GM18870 (cell line): ENCODE data around the gene PRKAG2.
"Not testable (repeated sequence)": the region's sequence is repeated elsewhere in the genome, so short reads cannot be mapped to it uniquely, and the experiment has no call there.

Experiments used
- ATAC-seq: cut with Tn5 transposase; IDR thresholded peaks from one replicate; pipeline ENCODE4 v1.9.1; 2021; ENCODE audit warnings: moderate library complexity; ENCODE audit not compliant: unreplicated experiment

The PRKAG2 gene

DNA sequence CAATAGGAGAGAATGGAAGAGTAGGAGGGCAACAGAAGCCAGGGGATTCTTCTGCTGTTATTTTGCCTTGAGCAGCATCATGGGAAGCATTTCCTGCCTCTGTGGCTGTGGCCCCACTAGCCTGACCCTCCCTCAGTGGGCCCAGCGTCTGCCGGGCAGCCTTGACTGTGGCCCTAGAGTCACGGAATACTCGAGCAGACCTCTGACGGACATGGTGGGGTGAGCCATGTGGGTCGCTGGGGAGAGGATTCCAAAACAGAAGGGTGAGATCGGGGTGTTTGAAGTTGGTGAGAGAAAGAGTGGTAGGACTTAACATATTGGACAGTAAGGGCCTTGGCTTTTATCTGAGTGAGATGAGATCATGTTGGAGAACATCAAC, 8.3 kb upstream of the PRKAG2 start:
- ATAC-seq, result no peak

DNA sequence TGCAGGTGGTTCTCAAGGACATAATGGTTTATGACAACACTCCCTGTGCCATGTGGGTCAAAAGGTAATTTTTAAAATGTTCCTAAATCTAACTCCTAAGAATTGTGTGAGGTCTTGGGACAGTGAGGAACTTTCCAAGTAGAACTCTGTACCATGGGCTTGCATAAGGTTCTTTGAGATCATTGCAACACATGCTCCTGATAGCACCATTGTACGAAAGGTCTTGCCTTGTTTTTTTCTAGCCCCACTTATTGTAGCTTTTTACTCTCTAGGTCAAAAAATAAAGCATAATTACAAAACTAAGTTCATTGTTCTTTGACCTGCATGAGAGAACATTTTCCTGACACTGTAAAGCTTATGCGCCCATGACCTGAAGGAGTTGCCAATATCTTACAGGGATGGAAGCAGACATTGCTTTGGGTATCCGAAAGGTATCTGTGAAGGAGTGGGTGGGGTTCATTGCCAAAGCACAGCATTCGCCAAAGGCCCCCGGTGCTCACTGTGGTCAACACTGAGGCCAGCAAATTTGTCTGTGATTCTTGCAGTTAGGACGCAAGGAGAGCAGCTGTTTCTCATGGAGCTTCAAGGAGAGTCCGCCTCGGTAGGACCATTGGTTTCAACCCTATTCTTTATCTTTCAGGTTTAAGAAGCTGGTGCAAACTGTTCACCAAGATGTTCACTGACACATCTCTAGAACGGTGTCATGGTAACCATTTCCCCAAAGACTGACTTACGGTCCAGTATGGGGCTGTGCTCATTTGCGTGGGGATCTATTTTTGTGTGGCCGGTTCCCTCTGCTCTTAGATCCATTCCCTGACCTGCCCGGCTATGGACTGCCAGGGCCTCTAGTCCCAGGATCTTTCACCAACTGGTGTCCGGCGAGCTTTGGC, 7.6 kb upstream of the PRKAG2 start:
- no peak for ATAC-seq

DNA sequence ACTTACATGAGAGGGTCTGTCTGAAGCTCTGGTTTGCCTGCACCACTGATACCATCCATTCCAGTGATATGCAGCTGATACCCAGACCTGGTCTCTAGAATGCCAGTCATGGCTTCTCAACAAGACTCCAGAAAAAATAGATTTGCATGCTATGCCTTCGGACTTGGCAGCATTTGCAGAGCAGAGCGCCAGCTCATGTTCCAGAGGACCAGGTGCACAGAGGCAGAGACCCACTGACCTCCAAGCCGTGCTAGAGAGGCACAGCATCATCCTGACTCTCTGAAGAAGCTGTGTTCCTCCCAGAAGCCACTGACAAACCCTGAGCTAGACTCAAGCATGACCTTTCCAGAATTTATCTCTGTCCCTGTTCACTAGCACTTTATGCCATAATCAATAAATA, 6.9 kb upstream of the PRKAG2 start:
- no peak for ATAC-seq

DNA sequence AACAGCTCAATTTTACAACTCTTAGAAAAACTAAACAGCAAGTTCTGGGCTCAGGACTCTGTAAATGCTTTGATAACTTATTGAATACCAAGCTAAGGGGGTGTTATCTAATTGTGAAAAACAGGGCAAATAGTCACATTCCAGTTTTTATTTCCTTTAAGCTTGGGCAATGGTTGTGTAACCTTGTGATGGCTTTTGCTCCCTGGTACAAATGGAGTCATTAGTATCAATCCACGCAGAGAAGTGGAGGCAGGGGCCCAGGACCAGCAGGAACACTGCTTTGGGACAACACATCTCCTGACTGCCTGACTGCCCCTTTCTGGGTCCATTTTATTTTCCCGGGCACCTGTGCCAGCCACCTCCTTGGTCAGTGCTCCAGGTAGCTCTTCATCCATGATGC, 5.8 kb upstream of the PRKAG2 start:
- no peak for ATAC-seq

DNA sequence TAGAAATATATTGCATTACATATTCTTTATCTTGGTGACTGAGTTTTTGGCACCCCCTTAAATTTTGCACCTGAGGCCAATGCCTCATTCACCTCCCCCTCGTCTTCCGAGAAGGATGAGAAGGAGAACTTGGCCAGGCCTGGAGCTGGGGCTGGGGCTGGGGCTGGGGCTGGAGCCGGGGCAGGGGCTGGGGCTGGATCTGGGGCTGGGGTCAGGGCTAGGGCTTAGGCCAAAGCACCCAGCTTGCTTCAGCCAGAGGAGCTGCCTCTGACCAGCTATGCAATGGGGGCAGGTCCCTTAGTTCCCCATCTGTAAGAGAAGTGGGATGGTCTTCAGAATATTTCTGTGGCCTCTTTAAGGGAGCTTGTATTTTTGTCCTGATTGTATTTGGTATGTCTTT, 3.8 kb upstream of the PRKAG2 start:
- no peak for ATAC-seq

DNA sequence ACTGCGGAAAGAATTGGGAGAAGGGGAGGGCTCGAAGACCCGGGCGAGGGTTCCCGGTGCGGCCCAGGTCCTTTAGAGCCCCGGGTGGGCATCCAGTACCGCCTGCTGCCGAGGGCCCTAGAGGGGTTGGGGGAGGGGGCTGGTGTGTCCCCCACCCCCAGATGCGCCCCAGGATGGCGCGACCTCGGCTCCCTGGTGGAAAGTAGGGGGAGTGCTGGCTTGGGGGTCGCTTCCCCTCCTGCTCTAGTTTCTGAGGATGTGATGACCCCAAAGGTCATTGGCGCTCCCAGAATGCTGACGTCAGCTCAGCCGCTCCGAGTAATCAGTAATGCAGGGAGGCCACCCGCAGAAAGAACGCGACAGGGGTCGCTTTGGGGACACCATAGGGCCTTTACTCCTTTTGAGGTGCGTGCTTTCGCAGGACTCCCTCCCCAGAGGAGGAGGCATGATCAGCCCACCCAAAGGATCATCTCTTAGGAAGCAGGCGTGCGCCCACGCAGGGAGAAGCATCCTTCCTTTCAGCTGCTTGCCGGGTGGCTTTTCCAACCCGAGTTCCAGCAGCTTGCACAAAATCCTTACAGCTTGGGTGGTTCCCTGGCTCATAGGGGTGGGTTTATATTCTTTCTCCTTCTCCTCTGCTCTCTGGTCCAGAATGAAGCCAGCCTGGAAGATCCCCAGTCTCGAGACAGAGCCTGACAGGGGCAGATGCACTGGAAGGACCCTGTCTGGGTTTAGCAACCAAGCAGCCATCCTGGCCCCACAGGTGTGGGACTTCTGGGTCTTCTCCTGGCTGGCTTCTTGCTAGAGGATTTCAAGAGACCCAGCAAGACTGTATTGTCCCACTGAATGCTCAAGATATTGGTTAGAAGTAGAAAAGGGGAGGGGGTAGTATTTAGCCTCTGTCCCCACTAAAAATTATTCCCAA, 1.3 kb upstream of the PRKAG2 start:
- ATAC-seq, result no peak

DNA sequence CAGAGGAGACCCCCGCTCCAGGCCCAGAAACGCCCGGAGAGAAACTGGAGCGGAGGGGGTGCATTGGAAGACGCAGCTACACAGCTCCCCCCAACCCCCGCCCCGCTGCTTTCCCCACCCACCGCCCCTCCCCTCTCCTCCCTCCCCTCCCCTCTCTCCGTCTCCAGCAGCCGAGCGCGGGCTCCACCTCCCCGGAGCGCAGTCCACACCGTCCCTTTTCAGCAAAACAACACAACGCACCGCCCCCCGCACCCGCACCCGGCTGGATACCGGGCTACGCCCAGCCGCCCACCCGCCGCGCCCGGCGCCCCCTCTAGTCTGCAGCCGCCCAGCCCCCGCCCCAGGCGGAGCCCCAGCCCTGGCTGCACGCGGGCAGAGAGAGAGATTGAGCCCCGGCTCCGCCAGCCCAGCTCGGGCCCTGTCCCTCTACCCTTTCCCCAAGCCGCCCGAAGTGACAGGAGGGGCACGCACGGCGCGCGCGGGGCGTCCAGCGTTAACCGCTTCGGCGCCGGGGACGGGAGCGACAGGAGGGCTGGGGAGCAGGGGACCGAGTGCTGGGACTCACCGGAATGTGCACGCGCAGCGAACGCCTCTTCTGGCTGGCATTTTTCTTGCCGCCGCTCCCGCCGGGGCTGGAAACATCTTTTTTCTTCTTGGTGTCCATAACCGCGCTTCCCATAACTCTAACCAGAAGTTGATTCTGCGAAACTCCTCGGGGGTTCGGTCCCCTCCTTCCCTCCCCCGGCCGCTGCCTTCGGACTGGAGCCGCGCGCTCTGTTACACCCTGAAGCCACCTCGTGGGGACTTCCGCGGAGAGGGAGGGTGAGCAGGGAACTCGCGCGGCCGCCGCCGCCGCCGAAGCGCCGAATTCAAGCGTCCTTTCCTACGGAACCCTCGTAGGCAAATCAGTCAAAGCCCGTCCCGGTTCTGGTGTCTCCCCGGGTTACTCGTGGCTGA, 695 bp downstream of the PRKAG2 start:
- ATAC-seq, result no peak

DNA sequence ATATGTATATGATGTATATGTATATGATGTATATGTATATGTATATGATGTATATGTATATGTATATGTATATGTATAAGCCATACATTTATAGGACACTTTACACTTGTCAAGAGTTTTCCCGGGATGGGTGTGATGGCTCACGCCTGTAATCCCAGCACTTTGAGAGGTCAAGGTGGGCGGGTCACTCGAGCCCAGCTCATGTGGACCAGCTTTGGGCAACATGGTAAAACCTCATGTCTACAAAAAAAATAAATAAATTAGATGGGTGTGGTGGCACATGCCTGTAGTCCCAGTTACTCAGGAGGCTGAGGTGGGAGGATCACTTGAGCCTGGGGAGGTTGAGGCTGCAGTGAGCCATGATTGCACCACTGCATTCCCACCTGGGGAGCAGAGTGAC, 2.4 kb downstream of the PRKAG2 start:
- ATAC-seq, result not testable (repeated sequence)

DNA sequence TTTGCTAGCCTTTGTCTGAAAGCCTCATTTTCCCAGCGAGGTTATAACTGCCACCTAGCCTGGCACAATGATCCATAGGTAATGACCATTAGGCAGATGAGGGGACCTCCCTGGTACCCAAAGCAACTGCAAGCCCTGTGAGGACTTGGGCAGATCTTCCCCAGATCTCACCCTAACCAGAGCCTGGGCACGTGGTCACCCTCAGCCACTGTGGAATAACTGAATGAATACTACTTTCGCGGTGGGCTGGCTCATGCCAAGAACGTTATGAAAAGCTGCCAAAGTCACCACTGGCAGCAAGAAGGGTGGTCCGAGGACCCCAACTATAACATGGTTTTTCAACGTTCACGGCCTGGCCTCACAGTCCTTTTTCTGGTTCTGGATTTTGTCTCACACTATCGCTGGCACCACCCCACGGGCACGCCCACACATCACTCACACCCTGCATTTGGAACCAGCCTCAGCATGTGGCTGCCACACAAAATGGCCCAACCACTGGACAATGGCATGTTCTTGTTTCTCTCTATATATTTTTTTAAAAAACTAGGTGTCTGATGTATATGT, 3.4 kb downstream of the PRKAG2 start:
- no peak for ATAC-seq

DNA sequence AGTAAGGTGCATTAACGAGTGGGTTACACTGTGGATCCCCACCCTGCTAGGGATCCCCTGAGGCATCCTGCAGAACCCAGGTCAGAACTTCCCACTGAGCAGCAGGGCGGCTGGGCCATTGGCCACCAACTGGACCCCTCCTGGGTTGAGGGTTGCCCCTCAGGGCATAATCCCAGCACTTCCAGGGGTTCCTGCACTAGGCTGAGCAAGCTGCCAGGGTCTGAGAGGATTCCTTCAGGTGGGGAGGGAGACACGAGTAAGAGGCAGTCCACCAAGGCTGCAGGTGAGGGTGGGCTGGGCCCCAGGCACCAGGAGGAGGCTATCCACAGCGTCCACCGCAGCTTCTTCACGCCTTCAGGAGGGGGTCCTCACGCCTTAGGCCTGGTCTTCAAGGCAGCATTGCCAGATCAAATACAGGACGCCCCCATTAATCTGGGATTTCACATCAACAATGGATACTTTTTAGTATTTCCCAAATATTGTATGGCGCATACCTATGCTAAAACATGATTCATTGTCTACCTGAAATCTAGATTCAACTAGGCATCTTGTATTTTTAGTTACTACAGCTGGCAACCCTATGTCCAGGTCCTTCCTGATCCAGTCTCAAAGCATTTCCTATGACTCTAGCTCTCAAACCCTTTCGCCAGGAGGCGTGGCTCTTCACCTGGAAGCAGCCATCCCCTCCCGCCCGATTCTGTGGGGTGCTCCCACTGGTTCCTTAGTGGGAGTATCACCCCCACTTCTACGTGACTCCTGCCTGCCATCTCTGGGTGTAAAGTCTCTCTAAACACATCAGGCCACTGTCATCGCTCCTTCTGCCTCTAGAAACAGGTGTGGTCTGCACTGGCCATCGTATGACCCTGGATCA, 4.1 kb downstream of the PRKAG2 start:
- ATAC-seq, result no peak

DNA sequence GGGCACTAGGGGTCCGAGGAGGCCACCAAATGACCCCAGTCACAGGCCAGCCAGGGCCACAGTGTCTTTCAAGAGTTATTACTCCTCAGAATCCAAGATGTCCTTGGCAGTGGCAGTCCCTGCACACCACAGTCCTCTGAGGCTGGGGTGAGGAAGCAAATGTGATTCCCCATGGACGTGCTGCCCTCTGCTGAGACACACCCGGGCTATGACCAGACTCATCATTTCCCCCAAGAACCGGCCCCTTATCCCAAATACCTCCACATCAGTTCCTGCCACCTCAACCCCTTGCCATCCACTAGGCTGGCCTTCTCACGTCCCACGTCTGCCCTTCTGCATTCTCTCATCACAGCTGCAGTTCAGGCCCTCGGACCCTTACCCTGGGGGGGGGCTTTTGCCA, 5.0 kb downstream of the PRKAG2 start:
- ATAC-seq, result no peak

DNA sequence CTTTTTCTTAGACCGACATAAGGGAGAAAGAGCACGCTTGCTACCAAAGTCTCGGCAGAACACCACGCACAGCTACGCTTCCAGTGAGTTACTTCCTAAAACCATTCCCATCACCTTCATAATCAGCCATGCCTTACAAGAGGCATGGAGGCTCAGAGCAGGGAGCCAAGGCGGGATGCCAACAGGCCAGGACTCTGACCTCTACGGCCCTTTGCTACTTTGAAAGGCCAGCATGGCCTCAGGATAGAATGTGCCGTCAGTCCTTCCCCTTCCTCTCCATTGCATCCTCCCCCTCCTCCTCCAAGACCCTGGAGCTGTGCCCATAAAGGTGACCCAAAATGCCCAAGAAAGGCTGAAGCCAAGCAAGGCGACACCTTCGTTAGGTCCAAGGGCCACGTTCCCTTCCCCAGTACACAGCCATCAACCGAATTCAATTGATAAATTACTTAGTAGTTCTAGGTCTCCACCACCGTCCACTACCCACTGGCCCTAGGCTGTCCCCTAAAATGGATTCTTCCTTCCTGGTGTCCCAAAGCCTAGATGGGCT, 5.7 kb downstream of the PRKAG2 start:
- ATAC-seq, result no peak

DNA sequence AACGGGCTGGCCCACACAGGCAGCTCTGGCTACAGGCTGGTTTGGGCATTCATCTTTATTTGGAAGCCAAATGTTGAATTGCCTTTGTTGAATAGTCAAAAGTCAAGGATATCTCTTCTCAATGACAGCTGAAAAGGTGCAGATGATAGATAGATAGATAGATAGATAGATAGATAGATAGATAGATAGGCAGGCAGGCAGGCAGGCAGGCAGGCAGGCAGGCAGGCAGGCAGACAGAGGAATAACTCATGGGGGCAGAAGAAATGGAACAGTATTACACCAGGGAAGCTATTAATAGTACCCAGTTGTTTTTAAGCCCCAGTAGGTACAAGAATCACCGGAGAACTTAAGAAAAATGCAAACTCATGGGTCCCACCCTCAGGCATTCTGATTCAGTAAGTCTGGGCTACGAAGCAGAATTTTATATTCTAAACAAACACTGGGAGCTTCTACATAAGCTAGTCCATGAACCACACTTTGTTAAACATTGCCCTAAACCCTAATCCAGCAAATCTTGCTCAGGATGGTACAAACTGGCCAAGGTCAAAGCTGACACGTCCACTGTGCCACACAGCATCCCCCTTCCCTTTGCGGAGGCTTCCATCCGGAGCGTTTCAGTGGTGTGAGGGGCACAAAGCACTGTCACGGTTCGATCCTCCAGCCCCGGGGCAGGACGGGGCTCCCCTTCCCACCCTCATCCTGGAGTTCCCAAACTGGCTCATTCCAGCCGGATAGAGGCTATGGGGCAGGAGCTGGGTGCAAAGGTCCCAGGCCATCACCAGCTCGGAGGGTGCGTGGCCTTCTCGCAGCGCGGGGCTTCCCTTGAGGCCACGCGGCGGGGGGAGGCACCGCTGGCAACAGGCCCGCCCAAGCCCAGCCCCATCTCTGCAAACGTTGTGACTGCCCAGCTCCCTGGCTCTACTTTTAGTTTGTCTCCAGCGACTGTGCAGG, 6.7 kb downstream of the PRKAG2 start:
- no peak for ATAC-seq

DNA sequence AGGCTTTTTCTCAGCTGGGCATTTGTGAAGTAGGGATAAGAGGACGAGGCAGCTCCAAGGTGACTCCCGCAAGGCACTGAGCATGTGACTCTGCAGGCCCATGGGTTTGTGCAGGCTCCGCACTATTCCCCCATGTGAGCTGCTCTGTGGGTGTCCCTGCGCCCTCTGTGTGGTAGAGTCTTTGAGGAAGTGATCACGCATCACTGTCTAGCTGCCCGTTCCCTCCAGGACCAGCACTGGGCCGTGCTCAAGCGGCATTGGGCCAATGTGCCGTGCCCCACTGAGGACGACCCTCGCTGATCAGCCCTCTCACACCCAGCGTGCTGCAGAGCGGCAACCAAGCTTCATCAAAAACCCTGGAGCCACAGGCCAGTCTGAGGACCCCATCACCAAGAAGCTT, 7.5 kb downstream of the PRKAG2 start:
- ATAC-seq, result no peak

DNA sequence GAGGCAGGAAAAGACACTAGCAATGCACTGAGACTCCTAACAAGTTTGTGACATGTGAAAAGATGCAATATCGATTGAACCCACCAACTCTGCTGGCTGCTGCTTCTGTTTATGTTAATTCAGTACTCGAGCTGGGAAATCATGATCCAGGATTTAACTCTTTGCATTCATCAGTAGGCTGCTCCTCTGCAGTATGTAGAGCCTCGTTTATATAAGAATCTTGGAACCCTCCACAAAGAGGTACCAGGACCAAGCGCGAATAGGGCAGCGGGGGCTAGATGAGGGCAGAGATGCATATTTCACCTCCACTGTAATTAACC, 7.8 kb downstream of the PRKAG2 start:
- no peak for ATAC-seq

DNA sequence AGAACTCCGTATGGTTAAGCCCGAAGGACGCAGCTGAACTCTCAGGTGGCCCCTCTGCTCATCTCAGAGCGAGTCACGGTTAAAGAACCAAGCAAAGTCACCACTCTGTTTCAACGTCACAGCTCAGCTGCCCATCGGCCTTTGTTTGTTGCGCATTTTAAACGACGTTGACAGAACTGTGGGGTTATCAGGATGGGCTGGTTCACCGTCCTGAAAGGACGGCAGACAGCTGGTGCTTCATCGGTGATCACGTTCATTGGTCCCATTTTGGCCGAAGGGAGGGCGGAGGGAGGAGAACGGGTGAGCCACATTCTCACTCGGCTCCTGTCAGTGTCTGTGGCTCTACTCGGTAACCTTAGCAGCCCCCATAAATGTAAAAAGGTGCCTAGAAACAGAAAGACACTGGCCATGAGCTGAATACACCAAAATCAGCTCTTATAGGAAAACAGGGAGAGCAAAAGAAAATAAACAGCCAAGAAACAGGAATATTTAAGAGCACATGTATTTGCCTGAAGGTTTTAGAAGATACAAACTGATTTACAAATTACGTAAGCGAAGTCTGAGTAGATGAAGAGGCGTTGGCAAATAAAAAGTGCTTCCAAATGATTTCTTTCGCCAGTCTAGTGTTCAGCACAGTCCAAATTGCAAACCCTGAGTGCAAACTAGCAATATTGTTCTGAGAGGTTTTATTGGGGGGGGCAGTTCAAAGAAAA, 8.4 kb downstream of the PRKAG2 start:
- ATAC-seq, result no peak

DNA sequence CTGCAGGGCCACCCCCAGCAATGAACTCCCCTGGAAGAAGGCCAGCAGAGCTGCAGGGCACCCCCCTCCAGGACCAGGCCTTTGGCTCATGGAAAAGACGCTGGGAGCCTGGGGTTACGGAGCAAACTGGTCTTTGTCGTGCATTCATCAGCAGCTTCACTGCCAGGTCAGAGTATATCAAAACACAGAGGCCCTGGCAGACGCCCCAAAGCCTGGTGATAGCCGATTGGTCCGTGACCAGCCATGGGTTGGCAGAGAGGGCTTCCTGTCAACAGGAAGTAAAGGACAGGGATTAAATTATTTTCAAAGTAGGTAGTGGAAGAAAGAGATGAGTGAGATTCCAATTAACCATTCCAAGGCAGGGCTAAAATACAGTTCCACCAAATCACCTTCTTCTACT, 9.0 kb downstream of the PRKAG2 start:
- ATAC-seq, result no peak
